GM18909 (cell line): ENCODE measurements around the gene PNPLA2.

Experiments
- ATAC-seq: cut with Tn5 transposase; IDR thresholded peaks from one replicate; pipeline ENCODE4 v1.9.1; 2021; ENCODE audit warnings: mild to moderate bottlenecking; ENCODE audit not compliant: unreplicated experiment, poor library complexity

Gene PNPLA2

DNA sequence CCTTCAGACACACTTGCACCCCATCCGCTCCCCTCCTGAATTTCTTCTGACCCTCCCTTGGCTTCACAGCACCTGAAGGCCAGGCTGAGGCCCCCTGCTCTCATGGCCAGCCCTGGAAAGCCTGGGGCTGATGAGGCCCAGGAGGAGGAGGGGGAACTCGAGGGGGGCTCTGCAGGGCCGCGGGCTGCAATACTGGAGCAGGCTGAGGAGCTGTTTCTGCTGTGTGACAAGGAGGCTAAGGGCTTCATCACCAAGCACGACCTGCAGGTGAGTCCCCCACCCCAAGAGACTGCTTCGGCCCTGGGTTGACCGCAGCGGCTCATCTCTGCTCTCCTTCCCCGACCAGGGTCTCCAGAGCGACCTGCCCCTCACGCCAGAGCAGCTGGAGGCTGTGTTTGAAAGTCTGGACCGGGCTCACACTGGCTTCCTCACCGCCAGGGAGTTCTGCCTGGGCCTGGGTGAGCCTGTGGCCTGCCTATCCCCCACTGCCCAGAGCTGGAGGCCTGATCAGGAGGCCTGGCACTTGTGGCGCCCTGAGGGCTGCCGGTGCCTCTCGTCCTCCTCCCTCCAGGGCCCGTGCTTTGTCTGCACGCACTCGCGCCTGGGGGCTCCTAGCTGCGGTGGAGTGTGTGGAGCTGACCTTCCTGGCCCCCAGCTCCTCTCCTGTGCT lies 9.9 kb downstream of the PNPLA2 start:
- ATAC-seq: no peak

DNA sequence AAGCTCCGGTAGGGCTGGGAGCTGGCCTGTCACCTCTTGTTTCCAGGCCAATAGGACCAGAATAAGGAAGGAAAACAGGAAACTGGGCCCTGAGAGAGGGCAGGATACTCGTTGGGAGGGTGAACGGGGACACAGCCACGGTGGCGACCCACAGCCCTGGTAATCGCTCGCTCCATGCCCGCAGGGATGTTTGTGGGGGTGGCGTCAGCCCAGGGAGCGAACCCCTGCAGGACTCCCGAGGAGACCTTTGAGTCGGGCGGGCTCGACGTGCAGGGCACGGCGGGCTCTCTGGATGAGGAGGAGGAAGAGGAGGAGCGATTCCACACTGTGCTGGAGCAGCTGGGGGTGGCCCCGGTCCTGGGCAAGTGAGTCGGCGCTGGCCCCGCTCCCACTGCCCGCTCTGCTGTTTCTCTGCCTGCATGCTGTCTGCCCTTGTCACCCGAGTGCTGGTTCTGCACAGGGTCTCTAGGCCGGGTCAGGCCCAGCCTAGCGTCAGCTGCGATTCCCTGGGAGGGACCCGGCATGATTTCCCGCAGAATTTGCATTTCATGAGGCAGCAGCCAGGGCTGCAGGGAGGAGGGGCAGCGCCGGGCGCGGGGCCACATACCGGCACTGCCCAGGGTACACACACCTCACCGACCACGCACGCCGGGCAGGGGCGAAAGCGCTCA lies 10.6 kb downstream of the PNPLA2 start:
- no peak for ATAC-seq

DNA sequence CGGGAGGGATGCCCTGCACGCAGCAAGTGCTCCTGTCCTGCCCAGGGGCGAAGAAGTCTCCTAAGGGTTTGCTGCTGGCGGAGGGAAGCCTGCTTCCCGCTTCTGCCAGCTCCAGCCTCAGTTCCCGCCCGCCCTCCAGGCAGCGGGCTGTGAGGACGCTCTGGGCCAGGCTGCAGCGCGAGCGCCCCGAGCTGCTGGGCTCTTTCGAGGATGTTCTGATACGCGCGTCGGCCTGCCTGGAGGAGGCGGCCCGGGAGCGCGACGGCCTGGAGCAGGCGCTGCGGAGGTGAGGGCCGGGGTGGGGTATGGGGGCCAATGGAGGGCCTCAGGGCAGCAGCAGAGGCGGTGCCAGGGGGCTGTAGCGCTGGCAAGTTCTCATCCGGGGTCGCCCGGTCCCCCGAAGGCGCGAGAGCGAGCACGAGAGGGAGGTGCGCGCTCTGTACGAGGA lies 11.2 kb downstream of the PNPLA2 start:
- ATAC-seq: no peak

DNA sequence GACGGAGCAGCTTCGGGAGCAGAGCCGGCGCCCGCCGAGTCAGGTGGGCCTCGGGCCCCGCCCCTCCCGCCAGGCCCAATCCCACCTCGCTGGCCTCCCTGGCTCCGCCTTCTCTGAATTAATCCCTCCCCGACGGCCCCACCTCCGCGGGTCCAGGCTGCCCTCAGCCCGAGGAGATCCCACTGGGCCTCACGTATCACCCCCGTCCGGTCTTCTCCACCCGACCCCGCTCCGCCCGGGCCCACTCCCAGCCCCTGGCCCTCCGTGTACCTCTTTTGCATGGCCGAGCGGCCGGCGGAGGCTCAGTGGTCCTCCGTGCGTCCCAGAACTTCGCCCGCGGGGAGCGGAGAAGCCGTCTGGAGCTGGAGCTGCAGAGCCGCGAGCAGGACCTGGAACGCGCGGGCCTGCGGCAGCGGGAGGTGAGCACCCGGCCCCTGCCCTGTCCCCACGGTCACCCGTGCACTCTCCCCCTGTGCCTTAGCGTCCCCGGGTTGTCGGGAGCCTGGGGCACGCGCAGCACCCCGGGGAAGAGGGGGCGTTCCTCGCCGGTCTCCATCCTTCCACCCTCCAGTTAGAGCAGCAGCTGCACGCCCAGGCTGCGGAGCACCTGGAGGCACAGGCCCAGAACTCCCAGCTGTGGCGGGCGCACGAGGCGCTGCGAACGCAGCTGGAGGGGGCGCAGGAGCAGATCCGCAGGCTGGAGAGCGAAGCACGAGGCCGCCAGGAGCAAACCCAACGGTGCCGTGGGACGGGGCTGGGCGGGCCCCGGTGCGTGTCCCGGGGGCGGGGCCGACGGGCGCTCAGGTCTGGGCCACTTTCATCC lies 11.8 kb downstream of the PNPLA2 start:
- no peak for ATAC-seq

DNA sequence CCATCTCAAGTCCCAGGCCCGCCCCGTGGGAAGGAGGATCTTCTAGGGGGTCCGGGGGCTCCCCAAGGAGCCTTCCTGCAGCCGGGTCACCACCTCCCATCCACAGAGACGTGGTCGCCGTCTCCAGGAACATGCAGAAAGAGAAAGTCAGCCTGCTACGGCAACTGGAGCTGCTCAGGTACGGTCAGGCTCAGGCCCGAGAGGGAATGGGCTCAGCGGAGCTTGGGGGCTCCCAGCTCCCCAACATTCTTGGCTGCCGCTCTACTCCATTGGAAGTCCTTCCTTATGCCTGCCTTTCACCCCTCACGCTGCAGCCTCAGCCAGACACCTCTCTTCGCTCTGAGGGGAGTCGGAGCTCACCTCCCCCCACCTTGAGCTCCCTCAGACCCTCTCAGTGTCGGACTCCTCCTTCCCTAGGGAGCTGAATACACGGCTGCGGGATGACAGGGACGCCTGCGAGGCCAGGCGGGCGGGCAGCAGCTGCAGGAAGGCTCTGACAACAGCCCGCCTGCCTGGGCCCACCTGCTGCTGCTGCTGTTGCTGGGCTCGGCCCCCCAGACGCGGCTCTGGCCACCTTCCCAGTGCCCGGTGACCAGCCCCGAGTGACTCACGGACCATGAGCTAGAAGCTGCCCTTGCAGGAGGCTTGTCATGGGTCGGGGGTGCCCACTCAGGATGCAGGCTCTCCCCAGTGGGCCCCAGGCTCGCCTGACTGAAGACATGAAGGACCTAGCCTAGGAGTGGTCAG lies 12.6 kb downstream of the PNPLA2 start:
- no peak for ATAC-seq

DNA sequence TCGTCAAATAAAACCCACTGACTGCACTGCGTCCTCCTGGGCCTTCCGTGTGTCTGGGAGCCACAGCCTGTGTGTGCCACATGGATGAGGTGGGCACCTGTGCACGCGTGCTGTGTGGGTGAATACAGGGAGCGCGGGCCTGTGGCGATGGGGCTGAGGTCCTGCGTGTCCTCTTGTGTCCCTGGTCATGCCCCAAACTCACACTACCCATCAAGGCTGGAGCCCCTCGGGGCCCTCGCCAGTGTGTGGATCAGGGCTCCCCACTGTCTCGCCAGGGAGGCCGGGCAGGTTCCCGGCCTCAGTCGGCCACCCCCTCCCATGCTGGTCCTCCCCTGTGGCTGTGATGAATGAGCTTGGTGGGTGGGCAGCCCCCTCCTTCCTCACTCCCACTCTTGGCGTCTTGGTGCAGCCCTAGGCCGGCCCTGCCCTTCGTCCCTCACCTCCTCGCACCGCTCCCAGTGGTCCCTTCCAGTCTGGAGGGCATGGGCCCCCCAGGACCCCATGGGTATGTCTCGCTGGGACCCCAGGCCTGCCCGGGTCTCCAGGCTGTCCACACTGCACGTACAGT lies 13.3 kb downstream of the PNPLA2 start:
- ATAC-seq: no peak

DNA sequence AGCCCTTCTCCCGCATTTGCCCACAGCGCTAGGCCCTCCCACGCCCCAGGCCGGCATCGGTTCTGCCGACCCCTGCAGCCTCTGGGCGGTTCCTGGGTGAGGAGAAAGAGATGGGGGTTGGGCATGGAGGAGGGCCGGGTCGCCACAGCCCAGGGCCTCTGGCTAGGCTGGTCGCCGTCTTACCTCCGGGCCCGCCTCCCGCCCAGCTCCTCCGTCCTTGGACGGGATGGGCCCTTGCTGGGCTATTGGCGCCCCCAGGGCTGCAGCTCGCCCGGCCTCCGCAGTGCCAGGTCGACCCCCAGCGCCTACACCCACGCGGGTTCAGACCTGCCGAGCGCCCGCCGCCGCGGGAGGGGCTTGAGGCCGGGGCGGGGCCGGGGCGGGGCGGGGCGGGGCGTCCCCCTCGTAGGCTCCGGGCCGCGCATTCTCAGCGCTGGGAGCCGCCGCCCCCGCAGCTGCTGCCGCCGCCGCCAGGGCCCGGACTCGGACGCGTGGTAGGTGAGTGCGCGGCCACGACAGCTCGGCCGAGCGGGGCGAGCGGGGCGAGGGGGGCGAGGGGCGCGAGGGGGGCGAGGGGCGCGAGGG lies 13.9 kb downstream of the PNPLA2 start, which contains the start of gene CD151:
CD151 (plus strand) TSS at position 424 of the 585 bp plus-strand sequence. CDS start 3,118 bp downstream, outside the sequence.
- ATAC-seq: no peak

DNA sequence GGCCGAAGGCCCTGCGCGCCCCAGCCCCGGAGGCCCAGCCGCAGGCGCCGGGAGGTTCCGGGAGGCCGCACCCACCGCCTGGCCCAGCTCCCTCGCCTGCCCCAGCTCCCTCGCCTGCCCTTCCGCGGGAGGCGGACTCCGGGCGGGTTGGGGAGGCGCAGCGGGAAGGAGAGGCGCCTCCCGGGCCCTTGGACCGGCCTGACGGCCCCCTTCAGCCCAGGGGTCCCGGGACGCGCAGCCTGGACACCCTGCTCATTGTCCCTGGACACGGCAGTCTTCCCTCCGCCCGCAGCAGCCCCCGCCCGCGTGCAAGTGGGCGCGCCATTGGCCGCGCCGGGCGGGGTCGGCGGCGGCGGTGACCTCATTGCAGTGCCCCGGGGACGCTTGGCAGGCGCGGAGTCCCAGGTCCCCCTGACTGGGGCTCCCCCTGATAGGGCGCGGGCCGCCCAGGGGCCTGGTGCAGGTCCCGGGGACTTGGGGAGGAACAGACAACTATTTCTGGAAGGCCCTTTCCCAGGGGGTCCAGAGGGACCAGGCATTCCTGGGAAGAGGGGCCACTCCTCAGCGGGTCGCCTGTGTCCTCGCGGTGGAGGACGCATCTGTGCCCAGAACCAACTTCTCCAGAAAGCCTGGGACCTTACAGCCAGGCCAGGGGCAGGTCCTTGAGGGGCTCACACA lies 14.5 kb downstream of the PNPLA2 start:
- no peak for ATAC-seq

DNA sequence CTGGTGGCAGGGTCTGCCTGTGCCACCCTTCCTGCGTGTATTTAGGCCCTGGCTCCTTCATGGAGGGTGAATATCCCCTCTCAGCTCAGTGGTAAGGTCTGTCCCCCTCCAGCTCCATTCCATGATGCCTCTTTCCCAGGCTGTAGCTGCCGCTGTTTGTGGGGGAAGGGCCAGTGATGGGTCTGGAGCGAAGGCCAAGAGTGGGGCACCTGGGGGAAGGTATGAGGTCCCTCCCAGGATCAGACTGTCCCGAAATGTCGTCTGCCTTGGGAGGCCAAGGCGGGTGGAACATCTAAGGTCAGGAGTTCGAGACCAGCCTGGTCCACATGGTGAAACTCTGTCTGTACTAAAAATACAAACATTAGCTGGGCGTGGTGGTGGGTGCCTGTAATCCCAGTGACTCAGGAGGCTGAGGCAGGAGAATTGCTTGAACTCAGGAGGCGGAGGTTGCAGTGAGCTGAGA lies 15.2 kb downstream of the PNPLA2 start:
- no peak for ATAC-seq

DNA sequence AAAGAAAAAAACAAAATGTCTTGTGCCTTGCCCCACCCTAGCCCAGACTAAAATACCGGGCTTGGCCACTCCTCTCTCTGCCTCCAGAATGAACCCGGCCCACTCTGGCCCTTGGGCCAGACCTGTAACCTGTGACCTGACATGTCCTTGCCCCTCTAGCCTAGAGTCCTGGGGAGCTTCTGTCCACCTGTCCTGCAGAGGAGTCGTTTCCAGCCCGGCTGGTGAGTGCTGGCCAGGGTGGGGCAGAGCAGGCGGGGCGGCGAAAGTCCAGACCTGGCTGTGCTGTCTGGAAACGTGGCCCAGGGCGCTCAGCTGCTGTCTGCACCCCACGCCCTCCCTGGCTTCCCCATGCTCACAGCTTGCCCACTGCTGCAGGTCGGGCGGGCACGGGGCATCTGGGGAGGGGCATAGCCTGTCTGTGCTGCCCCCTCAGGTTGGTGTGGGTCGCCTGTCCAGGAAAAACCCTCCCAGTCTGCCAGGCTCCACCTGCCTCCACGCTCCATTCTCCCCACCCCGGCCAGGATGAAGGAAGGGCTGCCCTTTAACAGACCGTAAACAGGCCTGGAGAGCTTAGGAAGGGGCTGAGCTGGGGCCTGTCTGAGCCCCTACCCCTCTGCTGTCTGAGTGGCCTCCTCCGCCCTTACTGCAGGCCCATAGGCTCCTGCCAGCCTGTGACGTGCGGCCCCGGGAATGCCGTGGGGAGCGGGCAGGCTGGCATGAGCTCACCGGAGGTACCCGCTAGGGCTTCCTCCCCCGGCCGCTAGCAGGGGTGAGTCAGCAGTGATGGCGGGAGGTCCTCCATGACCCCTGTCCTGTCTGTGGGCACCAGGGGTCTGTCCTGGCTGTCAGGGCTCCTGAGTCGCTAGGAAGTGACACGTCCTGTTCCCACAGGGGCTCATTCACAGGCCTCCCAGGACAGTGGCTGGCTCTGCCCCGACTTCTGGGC lies 15.9 kb downstream of the PNPLA2 start:
- no peak for ATAC-seq

DNA sequence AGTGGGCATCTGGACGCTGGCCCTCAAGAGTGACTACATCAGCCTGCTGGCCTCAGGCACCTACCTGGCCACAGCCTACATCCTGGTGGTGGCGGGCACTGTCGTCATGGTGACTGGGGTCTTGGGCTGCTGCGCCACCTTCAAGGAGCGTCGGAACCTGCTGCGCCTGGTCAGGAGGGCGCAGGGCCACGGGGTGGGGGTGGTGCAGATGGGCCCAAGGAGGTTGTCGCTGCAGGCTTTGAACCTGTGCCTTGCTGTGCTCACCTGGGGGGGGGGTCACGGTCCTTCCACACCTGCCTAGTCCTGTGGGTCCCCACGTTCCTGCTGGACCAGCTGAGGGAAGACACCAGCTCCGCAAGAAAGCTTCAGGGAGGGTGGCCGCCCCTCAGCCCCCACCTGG lies 17.6 kb downstream of the PNPLA2 start:
- ATAC-seq: no peak

DNA sequence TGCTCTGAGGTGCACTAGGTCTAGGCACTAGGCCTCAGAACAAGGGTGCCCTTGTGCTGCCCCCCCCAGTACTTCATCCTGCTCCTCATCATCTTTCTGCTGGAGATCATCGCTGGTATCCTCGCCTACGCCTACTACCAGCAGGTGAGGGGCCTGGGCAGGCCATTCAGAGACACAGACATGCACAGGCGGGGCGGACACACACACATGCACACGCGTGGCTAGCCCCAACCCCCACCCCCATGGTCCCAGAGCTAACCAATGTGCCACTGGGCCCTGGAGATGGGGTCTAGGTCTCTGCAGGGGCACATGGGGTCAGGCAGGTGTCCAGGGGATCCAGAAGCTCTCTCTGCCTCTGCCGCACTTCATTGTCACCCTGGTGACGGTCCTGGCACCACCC lies 18.0 kb downstream of the PNPLA2 start:
- ATAC-seq: no peak

DNA sequence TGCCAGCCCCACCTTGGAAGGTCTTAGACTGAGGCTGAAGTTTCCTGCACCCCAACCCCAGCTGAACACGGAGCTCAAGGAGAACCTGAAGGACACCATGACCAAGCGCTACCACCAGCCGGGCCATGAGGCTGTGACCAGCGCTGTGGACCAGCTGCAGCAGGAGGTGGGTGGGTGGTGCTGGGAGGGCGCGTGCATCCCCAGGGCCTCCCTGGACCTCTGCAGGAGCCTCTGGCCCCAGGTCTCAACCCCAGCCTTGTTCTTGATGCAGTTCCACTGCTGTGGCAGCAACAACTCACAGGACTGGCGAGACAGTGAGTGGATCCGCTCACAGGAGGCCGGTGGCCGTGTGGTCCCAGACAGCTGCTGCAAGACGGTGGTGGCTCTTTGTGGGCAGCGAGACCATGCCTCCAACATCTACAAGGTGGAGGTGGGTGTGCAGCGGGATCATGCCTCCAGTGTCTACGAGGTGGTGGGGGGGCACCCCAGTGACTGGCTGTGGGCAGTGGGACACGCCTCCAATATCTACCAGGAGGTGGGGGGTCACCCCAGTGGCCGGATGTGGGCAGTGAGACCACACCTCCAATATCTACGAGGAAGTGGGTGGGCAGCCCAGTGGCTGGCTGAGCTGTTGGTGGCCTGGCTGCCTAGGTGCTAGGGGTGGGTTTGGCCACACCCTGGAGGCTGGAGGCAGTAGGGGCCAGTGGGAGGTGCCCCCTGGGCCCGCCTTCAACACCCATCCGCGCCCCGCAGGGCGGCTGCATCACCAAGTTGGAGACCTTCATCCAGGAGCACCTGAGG lies 18.7 kb downstream of the PNPLA2 start:
- ATAC-seq: no peak

DNA sequence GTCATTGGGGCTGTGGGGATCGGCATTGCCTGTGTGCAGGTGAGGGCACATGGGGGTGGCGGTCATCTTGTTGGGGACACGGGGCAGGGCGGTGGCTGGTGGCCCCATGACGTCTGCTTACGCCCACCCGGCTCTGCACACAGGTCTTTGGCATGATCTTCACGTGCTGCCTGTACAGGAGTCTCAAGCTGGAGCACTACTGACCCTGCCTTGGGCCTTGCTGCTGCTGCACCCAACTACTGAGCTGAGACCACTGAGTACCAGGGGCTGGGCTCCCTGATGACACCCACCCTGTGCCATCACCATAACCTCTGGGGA lies 19.2 kb downstream of the PNPLA2 start:
- ATAC-seq: no peak

DNA sequence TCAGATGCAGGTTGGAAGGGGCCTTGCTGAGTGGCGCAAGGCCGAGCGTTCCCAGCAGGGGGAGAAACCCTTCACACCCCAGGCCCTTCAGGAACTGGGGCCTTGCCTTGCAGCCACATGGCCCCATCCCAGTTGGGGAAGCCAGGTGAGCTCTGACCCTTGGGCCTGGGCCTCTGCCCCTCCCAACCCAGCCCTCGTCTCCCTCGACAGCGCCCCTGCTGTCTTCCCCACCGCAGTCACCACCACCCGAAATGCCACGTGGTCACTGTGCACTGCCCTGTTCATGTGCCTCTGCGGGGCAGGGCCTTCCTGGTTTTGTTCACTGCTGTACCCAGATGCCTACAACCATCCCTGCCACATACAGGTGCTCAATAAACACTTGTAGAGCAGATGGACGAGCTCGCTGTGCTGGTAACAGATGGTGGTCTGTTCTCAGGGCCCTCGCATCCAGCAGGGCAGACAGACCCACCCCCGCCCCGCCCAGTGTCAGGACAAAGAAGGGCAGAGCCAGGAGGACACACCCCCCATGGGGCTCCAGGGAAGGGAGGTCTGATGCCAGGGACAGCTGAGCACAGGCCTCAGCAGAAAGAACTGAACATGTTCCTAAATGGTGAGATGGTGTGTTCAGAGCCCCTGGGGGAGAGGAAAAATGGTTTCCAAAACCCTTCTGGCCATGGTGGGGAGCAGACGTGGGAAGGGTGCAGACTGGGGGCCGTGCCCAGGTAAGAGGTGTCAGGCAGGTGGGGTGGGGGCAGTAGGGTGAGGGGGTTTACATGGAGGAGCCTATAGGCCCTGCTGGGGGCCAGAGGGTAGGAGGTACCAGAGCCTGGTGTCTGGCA lies 19.9 kb downstream of the PNPLA2 start:
- ATAC-seq: no peak

DNA sequence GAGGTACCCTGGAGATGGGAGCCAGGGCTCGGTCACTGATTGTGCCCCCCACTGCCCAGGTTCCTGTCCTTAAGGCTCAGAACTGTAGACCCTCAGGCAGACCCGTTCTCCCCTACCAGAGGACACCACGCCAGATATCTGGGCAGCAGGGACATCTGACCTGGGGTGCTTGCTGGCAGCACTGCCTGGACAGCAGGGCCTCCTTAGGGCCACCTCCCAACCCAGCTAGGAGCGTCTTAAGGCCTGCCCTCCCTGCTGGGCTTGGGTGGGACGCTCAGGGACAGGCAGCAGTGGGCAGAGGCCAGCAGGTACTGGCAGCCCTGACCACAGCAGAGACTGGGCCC lies 20.5 kb downstream of the PNPLA2 start:
- ATAC-seq: no peak
